Measurements from ENCODE around the gene MAP3K7CL.

MAP3K7CL gene

GRCh38 chr21:29205009-29205408 lies 74.6 kb downstream of the MAP3K7CL start:
- no peak for DNase-seq

DNA sequence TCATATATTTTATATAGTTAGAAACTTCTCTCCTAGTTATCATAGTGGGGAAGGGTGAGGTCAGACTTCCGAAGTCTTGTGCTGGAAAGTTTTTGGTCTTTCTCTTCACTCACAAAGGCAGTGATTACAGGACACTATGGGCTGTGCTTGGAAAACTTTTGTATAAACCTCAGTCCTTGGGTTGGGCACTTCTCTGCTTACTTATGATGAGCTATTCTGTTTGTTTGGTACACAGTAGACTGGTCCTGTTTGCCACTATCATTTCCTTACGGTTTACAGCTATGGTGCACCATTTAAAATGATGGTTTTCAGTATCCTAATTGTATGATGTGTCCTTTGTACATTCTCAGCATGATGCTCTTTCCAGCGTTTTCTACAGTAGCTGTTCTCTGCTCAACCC lies 75.5 kb downstream of the MAP3K7CL start:
- DNase-seq: no peak

- no peak for DNase-seq
Measured at GRCh38 chr21:29206445-29206844, 76.0 kb downstream of the MAP3K7CL start.

DNA sequence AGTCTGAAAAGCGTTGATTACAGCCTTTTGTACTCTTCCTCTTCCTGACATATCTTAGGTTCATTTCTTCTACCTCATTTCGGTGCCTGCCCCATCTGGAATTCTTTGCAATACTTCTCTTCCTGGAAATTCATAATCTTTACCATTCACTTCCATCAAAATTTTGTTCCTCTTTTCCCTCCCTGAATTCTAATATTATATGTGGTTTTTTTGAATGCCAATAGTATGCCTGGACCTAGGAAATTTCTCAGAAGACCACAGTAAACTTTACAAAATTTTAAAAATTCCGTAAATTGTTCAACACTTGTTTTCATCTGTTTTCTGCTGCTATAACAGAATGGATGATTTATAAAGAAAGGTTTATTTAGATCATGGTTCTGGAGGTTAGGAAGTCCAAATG lies 76.8 kb downstream of the MAP3K7CL start:
- DNase-seq: no peak

DNA sequence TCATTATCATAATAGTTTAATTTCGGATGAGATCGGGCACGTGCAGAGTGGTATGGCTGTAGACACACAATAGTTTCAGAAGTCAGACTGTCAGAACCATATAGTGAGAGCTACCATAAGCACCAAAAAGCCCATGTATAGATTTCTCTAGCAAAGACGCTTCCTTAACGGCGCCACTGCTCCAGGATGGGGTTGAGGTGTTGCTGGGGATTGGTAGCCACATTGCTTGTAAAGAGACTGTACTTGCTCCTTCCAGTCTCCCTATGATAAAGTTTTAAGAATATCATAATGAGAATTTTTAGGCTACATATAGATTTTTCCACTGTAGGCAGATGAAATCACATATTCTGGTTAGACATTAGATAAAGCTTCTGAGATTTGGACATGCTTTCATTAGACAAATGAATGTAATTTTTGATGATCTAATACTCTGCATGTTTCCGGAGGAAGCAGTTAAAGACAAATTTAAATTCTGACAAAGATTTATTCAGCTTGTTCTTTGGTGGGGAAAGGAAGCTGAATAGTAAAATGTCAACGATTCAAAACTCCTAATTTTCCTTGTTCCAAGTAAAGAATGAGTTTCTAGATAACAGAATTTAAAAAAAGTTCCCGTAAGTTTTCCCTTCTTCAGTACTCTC lies 77.7 kb downstream of the MAP3K7CL start:
- DNase-seq: no peak

DNA sequence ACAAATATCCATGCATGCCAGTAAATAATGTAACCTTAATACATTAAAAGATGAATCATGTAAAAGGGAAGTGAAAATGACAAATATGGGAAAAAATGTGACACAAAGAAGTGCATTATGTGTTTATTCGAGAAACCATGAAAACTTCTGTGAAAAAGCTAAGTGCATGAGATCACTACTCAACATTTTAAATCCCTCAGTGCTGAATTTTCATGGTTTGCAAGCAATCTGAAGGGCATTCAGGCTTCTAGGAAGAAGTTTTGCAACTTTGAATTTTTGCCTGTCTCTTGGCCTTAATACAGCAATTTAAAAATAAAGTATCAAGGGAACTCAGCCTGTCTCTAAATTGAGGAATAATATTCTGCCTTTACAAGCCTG lies 78.2 kb downstream of the MAP3K7CL start:
- DNase-seq: peak; percentile 94

DNA sequence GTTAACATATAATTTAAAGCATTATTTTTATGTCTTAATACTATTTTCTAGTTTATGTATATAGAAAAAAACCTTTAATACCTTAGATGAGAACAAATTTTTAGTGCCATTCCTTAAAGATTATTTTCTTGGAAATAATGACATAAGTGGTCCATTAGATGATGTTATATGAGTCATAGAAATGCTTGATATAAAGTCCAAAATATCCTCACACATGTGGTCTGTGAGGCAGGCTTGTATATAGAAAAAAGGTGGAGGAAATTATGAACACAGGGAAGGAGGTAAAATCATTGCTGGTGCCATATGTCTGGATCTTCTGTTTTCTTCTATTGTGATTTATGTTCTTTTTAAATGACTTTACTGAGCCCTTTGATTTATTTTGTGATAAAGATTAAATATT lies 79.3 kb downstream of the MAP3K7CL start:
- DNase-seq: peak; percentile 70

- no peak for DNase-seq
Measured at GRCh38 chr21:29211205-29211604, 80.8 kb downstream of the MAP3K7CL start.

DNA sequence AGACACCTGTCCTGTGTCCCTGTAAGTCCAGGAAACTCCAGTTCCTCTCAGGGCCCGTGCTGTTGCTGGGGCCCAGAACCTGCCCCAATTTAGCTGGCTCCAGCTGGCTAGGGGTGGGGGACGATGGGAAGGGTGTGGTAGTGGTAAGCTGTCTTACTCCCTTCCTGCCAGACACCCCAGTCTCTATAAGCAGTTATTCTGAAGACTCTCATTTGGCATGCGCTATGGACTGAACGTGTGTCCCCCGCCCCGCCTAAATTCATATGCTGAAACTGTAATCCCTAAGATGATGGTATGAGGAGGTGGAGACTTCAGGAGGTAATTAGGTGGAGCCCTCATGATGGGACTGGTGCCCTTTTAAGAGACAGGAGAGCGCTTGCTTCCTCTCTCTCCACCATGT lies 82.0 kb downstream of the MAP3K7CL start:
- no peak for DNase-seq

GRCh38 chr21:29213513-29214385 lies 83.3 kb downstream of the MAP3K7CL start:
- no peak for DNase-seq

DNA sequence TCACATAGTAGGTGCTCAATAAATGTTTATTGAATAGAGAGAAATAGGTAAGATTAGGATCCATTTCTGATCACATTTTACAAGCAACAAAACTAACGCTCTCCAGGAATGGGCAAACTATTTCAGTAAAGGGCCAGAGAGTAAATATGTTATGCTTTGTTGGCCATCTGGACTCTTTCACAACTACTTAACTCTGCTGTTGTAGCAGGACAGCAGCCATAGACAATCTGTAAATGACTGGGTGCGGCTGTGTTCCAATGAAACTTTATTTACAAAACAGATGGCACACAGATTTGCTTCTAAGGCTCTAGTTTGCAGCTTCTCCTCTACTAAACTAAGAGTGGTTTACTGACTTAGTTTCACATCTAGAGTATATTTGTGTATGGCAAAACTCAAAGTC lies 85.3 kb downstream of the MAP3K7CL start:
- DNase-seq: no peak

DNA sequence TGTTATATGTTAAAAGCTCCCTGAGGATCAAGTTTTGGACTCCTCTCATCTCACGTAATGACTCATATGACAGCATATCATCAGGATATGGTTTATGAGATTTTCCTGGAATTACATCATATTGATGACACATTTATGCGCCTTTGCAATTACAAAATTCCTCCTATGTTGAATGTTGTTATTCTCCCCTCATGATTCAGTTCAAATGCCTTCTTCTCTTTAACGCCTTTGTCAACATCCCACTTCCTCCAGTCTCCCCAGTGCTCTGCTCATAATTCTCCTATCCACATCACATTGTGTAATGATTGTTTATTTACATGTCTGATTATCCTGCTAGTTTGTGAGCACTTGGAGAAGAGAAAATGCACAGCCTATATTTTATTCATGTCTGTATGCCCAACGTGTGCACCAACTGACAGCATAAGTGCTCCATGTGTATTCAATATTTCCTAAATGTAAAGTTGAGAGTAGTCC lies 87.4 kb downstream of the MAP3K7CL start:
- DNase-seq: peak; percentile 99

- no peak for DNase-seq
Measured at GRCh38 chr21:29218749-29219148, 88.3 kb downstream of the MAP3K7CL start.

DNA sequence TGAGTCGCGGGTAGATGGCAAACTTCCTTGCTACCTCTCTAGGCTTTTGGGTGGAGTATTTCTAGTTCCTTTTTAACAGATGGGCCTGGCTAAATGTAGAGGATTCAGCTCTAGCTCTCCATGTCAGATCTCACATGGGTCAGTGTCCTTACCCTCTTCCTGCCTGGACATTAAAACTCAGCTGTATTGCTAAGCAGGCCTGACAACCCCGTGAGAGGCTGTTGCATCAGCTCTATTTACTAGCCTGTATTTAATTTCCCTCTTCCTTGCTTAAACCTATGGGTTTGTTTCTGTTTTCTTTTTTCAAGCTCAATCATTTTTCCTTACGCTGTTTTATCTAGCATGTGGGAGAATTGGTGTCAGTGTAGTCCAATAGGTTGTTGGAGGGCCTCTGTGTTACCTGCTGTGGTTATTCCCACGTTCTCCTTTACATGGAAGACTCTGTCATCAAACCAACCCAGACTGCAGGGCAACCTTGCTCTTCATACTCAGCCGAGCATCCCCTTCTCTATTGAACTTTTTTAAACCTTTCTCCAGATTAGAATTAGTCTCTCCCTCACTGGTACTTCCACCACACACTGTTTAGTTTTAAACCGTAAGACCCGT lies 88.8 kb downstream of the MAP3K7CL start:
- DNase-seq: no peak

GRCh38 chr21:29221253-29221744 lies 90.9 kb downstream of the MAP3K7CL start:
- peak; percentile 88 for DNase-seq

DNA sequence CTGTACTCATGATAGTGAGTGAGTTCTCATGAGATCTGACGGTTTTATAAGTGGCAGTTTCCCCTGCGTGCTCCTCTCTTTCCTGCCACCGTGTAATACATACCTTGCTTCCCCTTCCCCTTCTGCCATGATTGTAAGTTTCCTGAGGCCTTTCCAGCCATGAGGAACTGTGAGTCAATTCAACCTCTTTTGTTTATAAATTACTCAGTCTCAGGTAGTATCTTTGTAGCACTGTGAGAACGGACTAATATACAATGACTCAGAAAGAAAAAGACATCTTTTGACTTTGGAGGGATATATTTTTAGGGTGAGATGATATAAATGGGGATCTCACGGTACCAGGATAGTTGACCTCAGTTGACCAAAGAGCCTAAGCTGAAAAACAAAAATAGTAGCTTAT lies 93.6 kb downstream of the MAP3K7CL start:
- no peak for DNase-seq
